Activated CD4-positive, alpha-beta T cell treated with anti-CD3 and anti-CD28 coated beads, Interleukin-2, amount 10 ng/mL, durations not matched to agents 7 days and 5 days (primary cell): Measurements from ENCODE around the gene CDKN1C. TPM values are rescaled to one million over a fixed set of nuclear protein-coding genes. Genes with fewer than 3 reads are reported as not detected.

Source experiments
- CTCF ChIA-PET: fragments of 350-600 bp; sonication (Branson Sonifier 250); formaldehyde crosslinking; loops from one replicate; lab custom pipeline; 2021; ENCODE audit warnings: antibody characterized with exemption; lab: Charles Lee
- POLR2A ChIA-PET: fragments of 350-600 bp; sonication (Branson Sonifier 250); formaldehyde crosslinking; loops from one replicate; lab custom pipeline; 2021; ENCODE audit warnings: antibody characterized with exemption; lab: Charles Lee
- DNase-seq: peaks from one replicate; pipeline ENCODE4 v3.0.0-alpha.2; 2020
- H3K27ac Mint-ChIP-seq: one replicate; pipeline ENCODE4 v1.8.0; 2021; ENCODE audit warnings: mild to moderate bottlenecking, moderate library complexity, mixed read lengths
- H3K27me3 Mint-ChIP-seq: one replicate; pipeline ENCODE4 v1.8.0; 2021; ENCODE audit warnings: mixed read lengths
- H3K36me3 Mint-ChIP-seq: one replicate; pipeline ENCODE4 v1.8.0; 2021; ENCODE audit warnings: low read depth, mixed read lengths
- H3K4me1 Mint-ChIP-seq: one replicate; pipeline ENCODE4 v1.8.0; 2021; ENCODE audit warnings: mixed read lengths
- H3K4me3 Mint-ChIP-seq: one replicate; pipeline ENCODE4 v1.8.0; 2021; ENCODE audit warnings: mild to moderate bottlenecking, moderate library complexity, mixed read lengths
- H3K9me3 Mint-ChIP-seq: one replicate; pipeline ENCODE4 v1.8.0; 2021; ENCODE audit warnings: mixed read lengths
- total RNA-seq, 2 experiments: library from RNA; stranded (reverse); gene quantifications; one replicate each; pipeline ENCODE4 v1.2.3, GENCODE V29; 2021

CDKN1C gene
- total RNA-seq, 2 experiments from 2014 or later = 0.29 to 0.40 TPM

DNA sequence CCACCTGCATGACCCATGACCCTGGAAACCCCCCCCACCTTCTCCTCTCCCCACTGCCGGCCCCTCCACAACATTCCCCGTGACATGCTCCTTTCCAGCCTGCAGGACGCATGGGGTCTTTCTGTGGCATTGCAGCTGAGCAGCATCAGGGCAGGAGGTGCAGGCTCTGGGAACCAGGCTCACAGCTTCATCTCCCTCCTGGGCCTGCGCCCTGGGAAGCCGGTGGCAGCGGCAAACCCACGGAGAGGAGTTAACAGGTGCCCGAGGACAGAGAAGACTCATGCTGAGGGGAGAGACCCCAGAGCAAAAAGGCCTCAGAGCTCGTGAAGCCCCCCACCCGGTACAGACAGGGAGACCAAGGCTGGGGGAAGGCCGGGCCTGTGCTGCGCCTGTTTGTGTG lies 32.2 kb downstream of the CDKN1C start:
- ChIA-PET CTCF (interaction anchor here (0.6 kb wide), 1 partner anchor 273 kb away, joined by 3 read pairs; no protein-coding TSS in a partner anchor), POLR2A (no interaction called here)
- H3K4me1 Mint-ChIP-seq = no peaks in the 10 kb centered on the region
- no peak for DNase-seq
- H3K27ac Mint-ChIP-seq = no peak overlapping the region
- no peaks in the 10 kb centered on the region for H3K9me3 Mint-ChIP-seq
- no peaks in the 10 kb centered on the region for H3K36me3 Mint-ChIP-seq
- no peak overlapping the region for H3K4me3 Mint-ChIP-seq
- no peaks in the 10 kb centered on the region for H3K27me3 Mint-ChIP-seq

DNA sequence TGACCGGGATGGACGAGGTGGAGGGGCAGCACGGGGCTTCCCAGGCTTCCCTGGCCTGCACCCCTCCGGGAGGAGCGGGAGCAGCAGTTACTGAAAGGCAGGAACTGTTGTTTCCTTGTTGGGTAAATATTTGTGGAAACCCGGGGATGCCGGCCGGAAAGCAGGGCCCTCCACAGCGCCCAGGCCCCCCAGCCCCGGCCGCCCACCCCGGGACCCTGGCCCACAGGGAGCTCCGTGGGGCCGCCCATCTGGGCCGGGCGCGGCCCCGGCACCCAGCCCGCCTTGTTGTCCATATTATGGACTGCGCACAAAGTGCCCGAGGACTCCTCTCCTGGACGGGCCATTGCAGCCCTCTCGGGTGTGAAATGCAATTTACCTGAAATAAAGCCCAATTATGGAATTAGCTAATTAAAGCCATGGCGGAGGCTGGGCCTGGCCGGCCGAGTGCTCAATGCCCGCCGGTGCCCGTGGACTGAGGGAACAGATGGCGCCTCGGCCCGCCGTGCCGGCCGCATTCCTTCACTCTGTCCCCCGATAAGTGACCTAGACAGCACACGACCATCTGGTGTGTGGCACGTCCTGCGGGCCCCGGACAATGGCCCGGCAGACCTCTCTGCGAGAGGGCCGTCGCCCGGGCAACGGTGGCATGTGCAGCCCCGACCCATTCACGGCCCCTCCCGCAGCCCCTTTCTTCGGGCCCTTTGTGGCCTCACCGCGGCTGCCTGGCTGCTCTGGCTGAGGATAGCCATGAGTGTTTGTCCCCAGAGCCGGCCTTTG lies 35.4 kb downstream of the CDKN1C start:
- ChIA-PET CTCF (no interaction called here), POLR2A (no interaction called here)
- no peak overlapping the region for H3K27ac Mint-ChIP-seq
- H3K9me3 Mint-ChIP-seq = no peaks in the 10 kb centered on the region
- no peaks in the 10 kb centered on the region for H3K4me1 Mint-ChIP-seq
- no peak for DNase-seq
- no peak overlapping the region for H3K4me3 Mint-ChIP-seq
- H3K36me3 Mint-ChIP-seq = no peaks in the 10 kb centered on the region
- no peaks in the 10 kb centered on the region for H3K27me3 Mint-ChIP-seq

- DNase-seq = no peak
- Mint-ChIP-seq H3K9me3 (no peaks in the 10 kb centered on the region), H3K4me1 (peaks cover 3% of the 10 kb centered on the region), H3K4me3 (no peak overlapping the region), H3K27me3 (no peaks in the 10 kb centered on the region), H3K27ac (no peak overlapping the region), H3K36me3 (no peaks in the 10 kb centered on the region)
- POLR2A ChIA-PET = no interaction called here
- CTCF ChIA-PET = interaction anchor here (0.5 kb wide), 1 partner anchor 76 kb away, joined by 3 read pairs; no protein-coding TSS in a partner anchor
Observed at GRCh38 chr11:2848497-2848896, 37.1 kb downstream of the CDKN1C start.

DNA sequence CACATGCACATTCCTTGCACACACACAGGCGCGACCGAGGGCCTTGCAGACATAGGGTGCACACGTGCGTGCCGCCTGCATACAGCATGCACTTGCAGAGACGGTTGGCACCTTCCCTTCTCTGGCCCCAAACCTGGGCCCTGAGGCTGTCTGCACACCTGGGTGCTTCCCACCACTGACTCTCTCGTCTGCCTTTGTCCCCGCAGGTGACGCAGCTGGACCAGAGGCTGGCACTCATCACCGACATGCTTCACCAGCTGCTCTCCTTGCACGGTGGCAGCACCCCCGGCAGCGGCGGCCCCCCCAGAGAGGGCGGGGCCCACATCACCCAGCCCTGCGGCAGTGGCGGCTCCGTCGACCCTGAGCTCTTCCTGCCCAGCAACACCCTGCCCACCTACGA lies 38.0 kb downstream of the CDKN1C start:
- Mint-ChIP-seq H3K9me3 (no peaks in the 10 kb centered on the region), H3K36me3 (no peaks in the 10 kb centered on the region), H3K4me1 (peaks cover 3% of the 10 kb centered on the region), H3K4me3 (no peak overlapping the region), H3K27me3 (no peaks in the 10 kb centered on the region), H3K27ac (no peak overlapping the region)
- POLR2A ChIA-PET = no interaction called here
- CTCF ChIA-PET = no interaction called here
- DNase-seq = no peak

DNA sequence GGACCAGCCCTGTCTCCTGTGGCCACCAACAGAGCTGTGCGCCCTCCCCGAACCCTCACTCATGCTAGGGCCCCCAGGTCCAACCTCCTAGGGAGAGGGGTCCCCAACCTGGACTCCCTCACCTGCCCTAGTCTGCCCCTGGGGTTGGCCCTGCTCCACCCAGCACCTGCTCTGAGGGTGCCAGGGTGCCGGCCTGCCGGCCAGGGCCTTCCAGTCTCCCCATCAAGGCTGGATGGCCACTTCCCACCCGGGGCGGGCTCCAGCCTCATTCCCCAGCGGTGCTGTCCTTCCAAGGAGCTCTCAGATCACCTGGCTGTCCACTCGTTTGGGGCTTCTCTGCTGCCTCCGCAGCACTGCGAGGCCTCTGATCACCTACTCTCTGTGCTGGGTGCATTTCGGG lies 39.1 kb downstream of the CDKN1C start:
- H3K27me3 Mint-ChIP-seq = no peaks in the 10 kb centered on the region
- CTCF ChIA-PET = no interaction called here
- no peak overlapping the region for H3K4me3 Mint-ChIP-seq
- H3K27ac Mint-ChIP-seq = no peak overlapping the region
- H3K36me3 Mint-ChIP-seq = no peaks in the 10 kb centered on the region
- DNase-seq = no peak
- H3K9me3 Mint-ChIP-seq = no peaks in the 10 kb centered on the region
- peaks cover 3% of the 10 kb centered on the region for H3K4me1 Mint-ChIP-seq
- POLR2A ChIA-PET = no interaction called here

DNA sequence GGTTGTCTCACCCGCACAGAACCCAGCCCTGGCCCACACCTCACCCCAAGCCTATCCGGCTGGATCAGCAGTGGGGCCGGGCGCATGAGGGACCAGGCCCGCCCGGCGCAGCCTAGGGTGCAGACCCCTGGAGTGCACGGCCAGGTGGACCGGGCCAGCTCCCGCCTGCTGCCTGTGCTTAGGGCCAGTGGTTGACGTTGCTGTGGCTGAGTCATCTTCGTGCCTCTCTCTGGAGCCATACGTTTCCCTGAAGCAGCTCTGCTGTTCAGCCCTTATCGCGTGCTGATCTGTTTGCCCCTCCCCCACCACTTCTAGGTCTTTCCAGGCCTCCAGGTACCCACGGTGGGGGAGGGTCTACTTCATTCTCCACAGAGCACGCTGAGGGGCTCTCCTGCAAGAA lies 39.5 kb downstream of the CDKN1C start:
- no peak overlapping the region for H3K4me3 Mint-ChIP-seq
- H3K27me3 Mint-ChIP-seq = no peaks in the 10 kb centered on the region
- peaks cover 3% of the 10 kb centered on the region for H3K4me1 Mint-ChIP-seq
- no peaks in the 10 kb centered on the region for H3K36me3 Mint-ChIP-seq
- no peak for DNase-seq
- CTCF ChIA-PET = no interaction called here
- no peaks in the 10 kb centered on the region for H3K9me3 Mint-ChIP-seq
- POLR2A ChIA-PET = no interaction called here
- no peak overlapping the region for H3K27ac Mint-ChIP-seq

DNA sequence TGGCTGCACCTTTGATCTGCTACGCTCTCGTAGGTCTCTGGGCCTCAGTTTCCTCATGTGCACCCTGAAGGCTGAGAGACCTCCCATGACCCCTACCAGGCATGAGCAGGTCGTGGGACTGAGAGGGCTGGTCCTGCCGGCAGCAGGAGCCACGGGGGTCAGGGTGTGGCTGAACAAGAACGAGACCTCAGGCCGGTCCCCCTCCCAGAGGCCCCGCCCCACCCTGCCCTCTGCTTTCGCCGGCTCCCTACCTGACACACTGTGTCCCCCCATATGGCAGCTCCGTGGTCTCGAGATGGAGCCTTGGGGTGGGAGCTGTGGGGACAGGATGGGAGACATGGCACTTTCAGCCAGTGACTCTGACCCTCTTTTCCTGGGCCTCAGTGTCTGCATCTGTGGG lies 40.6 kb downstream of the CDKN1C start:
- no peak overlapping the region for H3K27ac Mint-ChIP-seq
- H3K9me3 Mint-ChIP-seq = no peaks in the 10 kb centered on the region
- no peak for DNase-seq

GRCh38 chr11:2844116-2844842 lies 41.3 kb downstream of the CDKN1C start:
- Mint-ChIP-seq H3K27ac (no peak overlapping the region), H3K9me3 (no peaks in the 10 kb centered on the region), H3K36me3 (no peaks in the 10 kb centered on the region), H3K4me1 (peaks cover 3% of the 10 kb centered on the region), H3K4me3 (no peak overlapping the region), H3K27me3 (no peaks in the 10 kb centered on the region)
- ChIA-PET POLR2A (no interaction called here), CTCF (interaction anchor here (1.7 kb wide), 1 partner anchor 312 kb away, joined by 5 read pairs; no protein-coding TSS in a partner anchor)
- DNase-seq = no peak

More for the DNA sequence above, 40.6 kb downstream of the CDKN1C start:
- ChIA-PET CTCF (interaction anchor here (1.7 kb wide), 1 partner anchor 313 kb away, joined by 5 read pairs; no protein-coding TSS in a partner anchor), POLR2A (no interaction called here)
- H3K4me3 Mint-ChIP-seq = no peak overlapping the region
- no peaks in the 10 kb centered on the region for H3K27me3 Mint-ChIP-seq
- H3K4me1 Mint-ChIP-seq = peaks cover 3% of the 10 kb centered on the region
- no peaks in the 10 kb centered on the region for H3K36me3 Mint-ChIP-seq

GRCh38 chr11:2843551-2843950 lies 42.0 kb downstream of the CDKN1C start:
- Mint-ChIP-seq H3K9me3 (no peaks in the 10 kb centered on the region), H3K27me3 (no peaks in the 10 kb centered on the region), H3K27ac (no peak overlapping the region), H3K4me1 (peaks cover 3% of the 10 kb centered on the region), H3K36me3 (no peaks in the 10 kb centered on the region), H3K4me3 (no peak overlapping the region)
- ChIA-PET CTCF (interaction anchor here (1.7 kb wide), 1 partner anchor 311 kb away, joined by 5 read pairs; no protein-coding TSS in a partner anchor), POLR2A (no interaction called here)
- no peak for DNase-seq

DNA sequence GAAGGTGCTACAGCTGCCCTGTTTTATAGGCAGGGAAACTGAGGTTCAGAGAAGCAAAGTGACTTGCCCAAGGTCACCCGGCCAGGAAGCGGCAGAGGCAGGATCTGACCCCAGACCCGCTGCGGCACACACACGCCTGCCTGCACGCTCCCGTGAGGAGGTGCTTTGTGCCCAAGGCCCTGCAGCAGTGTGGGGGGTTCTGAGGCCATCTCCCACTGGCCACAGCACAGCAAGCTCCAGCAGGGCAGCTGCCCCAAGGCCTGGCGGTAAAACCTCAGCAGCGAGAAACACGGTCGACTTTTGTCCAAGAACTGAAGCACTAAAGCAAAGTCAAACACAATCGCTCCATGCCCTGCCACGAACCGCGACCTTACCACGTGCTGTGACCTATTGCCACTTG lies 42.7 kb downstream of the CDKN1C start:
- Mint-ChIP-seq H3K27me3 (no peaks in the 10 kb centered on the region), H3K27ac (no peak overlapping the region), H3K4me1 (peaks cover 3% of the 10 kb centered on the region), H3K4me3 (no peak overlapping the region), H3K36me3 (no peaks in the 10 kb centered on the region), H3K9me3 (no peaks in the 10 kb centered on the region)
- no peak for DNase-seq
- CTCF ChIA-PET = no interaction called here
- POLR2A ChIA-PET = no interaction called here

- H3K27me3 Mint-ChIP-seq = no peaks in the 10 kb centered on the region
- H3K36me3 Mint-ChIP-seq = no peaks in the 10 kb centered on the region
- POLR2A ChIA-PET = no interaction called here
- CTCF ChIA-PET = no interaction called here
- H3K27ac Mint-ChIP-seq = no peak overlapping the region
- H3K4me3 Mint-ChIP-seq = no peak overlapping the region
- DNase-seq = no peak
- H3K4me1 Mint-ChIP-seq = peaks cover 3% of the 10 kb centered on the region
- H3K9me3 Mint-ChIP-seq = no peaks in the 10 kb centered on the region
Observed at GRCh38 chr11:2841411-2842190, 44.0 kb downstream of the CDKN1C start.

GRCh38 chr11:2839395-2839943 lies 46.1 kb downstream of the CDKN1C start:
- CTCF ChIA-PET = no interaction called here
- Mint-ChIP-seq H3K4me1 (peaks cover 3% of the 10 kb centered on the region), H3K36me3 (no peaks in the 10 kb centered on the region), H3K27me3 (no peaks in the 10 kb centered on the region), H3K9me3 (no peaks in the 10 kb centered on the region), H3K4me3 (no peak overlapping the region), H3K27ac (no peak overlapping the region)
- no peak for DNase-seq
- POLR2A ChIA-PET = no interaction called here
